Measurements from ENCODE around the gene MYO16. TPM values are rescaled to one million over a fixed set of nuclear protein-coding genes. Genes with fewer than 3 reads are reported as not detected.

Gene MYO16
- total RNA-seq: under 0.01 TPM in 1 of 2 replicates, not detected in the other

DNA sequence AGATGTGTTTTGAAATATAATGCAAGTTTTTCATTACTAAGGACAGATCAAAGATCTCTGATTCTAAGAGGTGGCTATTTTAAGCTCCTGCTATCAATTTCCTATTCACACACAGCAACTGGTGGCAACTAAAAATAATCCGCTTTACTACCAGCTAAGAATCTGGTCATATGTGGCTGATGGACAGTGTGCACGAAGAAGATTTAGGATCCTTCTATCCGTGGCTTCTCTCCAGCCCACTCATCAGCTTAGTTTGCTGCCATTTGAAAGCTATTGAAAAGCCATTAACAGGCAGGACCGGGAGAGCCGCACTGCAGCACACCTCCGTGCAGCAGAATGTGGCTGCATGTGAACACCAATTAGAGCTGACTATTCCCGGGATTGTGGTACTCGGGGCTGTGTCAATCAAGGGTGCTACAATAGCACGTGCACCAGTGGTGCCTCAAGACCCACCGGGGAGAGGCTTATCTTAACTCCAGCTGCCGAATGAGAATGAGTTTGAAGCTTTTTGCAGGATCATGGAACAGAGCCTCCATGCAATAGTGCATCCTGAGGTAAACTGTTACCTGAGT is at the start of gene MYO16:
MYO16 (plus strand) TSS at position 431 of the 572 bp plus-strand sequence. CDS start 234 bp downstream, outside the sequence.

